Putamen (tissue), 1 donor: Measurements from ENCODE around the gene SMOC2.

Experiments
- DNase-seq: peaks from one replicate; pipeline ENCODE4 v3.0.0-alpha.2; 2016; ENCODE audit warnings: low spot score

SMOC2 gene

GRCh38 chr6:168480481-168480880 lies 39.5 kb downstream of the SMOC2 start:
- DNase-seq = no peak

DNA sequence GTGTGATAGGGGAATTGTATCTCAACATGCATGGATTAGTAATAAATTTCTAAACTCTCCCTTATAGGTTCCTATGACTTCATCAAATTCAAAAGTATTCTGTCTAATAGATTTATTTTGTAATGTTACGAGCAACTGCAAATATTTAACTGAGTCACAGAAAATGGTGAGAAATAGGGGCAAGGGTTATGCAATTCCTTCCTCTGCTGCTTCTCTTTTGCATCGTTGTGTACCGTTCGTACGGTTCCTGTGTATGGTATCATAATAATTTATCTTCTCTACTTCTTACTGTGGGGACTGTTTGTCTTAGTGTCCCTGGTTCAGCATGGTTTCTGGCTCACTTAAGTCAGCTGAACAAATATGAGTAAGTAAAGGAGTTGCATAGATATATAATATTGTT lies 44.8 kb downstream of the SMOC2 start:
- no peak for DNase-seq

- DNase-seq = no peak
Measured at GRCh38 chr6:168490757-168491156, 49.8 kb downstream of the SMOC2 start.

- DNase-seq = no peak
Measured at GRCh38 chr6:168493976-168494375, 53.0 kb downstream of the SMOC2 start.

DNA sequence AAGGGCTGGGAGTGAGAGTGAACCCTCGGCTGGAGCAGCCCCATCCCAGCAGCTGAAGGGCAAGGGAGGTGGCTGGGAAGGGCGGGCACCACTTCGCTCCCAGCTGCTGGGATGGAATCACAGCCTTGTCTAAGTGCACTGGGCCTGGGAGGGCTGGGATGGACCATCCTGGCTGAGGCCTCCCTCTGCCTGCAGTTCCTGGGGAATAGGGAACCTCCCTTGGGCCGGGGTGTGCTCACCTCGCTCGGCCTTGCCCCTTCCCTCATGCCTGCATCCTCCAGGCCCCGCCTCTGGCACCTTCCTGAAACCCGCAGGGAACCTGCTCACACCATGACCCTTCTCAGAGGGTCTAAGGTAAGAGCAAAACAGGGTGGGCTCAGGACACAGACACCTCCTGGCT lies 53.7 kb downstream of the SMOC2 start:
- no peak for DNase-seq

DNA sequence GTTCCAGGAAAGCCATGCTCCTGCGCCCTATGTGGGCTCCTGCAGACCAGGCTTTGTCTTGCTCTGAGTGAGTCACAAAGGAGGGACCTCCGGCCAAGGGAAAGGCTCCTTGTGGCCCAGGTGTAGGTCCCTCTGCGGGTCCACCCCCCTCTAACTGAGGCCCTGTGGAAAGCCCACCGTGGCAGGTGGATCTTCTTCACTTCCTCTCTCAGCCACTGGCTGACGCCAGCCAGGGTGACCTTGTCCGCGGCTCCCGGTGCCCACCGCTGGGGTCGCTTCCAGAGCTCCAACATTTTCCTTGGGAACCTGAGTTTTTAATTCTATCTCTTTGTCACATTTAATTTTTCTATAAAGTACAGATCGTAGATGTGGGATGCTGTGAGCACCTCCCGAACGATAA lies 54.1 kb downstream of the SMOC2 start:
- DNase-seq = no peak

DNA sequence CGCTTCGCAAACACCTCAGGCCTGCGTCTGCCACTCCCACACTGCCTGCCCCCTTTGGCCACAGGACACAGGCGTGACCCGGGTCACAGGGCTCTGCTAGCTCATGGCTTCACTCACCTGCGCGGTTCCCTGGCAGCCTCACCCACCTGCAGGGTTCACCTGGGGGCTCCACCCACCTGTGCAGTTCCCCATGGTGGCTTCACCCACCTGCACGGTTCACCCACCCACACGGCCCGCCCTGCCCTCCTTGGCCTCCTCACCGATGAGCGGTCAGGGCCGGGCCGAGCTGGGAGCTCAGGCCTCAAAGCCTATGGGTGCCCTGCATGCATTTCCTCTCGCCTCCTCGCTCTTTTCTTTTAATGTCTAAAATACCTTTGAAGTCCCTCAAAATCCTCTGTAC lies 54.7 kb downstream of the SMOC2 start:
- no peak for DNase-seq

- no peak for DNase-seq
Measured at GRCh38 chr6:168496139-168496996, 55.4 kb downstream of the SMOC2 start.

- DNase-seq = no peak
Measured at GRCh38 chr6:168496997-168497331, 56.0 kb downstream of the SMOC2 start.

GRCh38 chr6:168497381-168497780 lies 56.4 kb downstream of the SMOC2 start:
- DNase-seq = no peak

DNA sequence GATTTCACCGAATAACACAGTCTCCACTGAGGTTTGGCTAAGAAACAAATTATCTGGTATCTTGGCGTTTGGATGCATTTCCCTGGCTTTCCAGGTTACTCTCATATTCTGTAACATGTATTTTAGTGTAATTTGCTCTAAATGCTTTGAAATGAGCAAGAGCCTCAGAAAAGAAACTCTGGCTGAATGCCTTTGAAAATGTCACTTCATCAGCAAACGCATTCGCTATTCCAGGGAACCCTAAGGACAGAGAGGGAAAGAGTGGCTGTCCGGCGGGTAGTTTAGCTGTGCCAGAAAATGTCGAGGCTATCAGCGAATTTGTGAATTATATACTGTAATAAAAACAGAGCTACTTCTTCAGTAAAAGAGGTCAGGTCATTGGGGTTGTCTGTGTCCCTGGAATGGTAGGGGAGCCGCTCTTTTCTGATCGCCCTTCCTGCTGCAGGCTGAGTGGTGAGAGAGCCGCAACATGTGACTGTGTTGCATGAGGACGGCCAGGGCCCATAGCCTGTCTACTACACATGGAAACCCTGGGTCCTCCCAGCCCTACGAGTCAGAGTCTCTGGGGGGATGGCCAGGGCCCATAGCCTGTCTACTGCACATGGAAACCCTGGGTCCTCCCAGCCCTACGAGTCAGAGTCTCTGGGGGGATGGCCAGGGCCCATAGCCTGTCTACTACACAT lies 57.3 kb downstream of the SMOC2 start:
- no peak for DNase-seq

DNA sequence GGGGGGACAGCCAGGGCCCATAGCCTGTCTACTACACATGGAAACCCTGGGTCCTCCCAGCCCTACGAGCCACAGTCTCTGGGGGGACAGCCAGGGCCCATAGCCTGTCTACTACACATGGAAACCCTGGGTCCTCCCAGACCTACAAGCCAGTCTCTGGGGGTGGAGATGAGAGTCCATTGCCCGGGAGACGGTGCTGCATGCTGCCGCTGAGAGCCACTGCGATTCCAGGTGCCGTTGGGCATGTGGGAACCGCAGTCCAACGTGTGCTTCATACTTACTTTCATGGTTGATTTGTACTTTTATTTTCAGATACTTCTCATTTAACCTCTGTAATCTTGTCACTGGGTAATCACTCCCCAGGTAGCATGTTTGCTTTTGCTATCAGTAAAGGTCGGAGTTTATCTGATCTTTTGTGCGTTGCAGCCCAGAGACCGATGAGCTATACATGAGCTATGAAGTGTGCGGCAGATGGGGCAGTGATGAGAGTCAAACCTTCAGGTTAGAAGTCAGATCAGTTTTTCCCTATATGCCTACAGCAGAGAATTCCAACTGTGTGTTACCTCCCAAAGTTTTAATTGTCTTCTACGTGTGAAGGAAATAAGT lies 58.2 kb downstream of the SMOC2 start:
- DNase-seq = no peak

GRCh38 chr6:168500519-168500918 lies 59.5 kb downstream of the SMOC2 start:
- DNase-seq = no peak

- no peak for DNase-seq
Measured at GRCh38 chr6:168501561-168501960, 60.6 kb downstream of the SMOC2 start.

- DNase-seq = no peak
Measured at GRCh38 chr6:168504366-168504765, 63.4 kb downstream of the SMOC2 start.

DNA sequence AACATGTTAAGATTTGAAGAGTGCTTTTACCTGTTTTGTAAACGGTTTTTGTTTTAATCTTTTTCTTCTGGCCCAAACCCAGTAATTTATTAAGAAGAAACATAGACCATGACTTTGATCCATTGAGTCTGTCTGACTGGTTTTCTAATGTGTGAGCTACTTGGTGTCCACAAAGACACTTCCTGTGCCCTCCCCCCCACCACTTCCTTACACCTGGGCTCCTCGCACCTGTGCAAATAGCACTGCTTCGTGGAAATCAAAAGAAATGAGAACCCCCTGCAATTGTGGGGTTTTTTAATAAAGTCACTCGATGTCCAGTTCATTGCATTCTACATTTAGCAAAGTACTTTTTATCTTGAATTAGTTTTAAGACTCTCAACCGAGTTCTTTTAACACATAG lies 65.5 kb downstream of the SMOC2 start:
- no peak for DNase-seq

GRCh38 chr6:168507297-168507696 lies 66.3 kb downstream of the SMOC2 start:
- DNase-seq = no peak

DNA sequence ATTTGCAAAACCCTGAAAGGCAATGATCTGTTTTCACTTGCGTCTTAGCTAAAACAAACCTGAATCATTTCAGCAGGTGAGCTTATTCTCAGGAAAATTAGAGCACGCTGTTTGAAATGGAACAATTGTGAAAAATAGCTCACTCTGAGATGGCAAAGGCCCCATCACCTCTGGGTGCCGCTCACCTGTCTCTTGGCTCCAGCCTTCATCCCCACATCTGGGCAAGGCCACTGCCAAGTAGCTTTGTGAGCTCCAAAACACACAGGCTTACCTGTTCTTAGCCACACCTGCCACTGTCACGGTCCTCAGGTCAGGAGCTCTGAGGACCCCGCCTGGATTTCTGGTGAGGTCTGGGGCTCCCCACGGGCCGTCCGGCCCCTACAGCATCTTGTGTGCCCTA lies 66.7 kb downstream of the SMOC2 start:
- DNase-seq = no peak

DNA sequence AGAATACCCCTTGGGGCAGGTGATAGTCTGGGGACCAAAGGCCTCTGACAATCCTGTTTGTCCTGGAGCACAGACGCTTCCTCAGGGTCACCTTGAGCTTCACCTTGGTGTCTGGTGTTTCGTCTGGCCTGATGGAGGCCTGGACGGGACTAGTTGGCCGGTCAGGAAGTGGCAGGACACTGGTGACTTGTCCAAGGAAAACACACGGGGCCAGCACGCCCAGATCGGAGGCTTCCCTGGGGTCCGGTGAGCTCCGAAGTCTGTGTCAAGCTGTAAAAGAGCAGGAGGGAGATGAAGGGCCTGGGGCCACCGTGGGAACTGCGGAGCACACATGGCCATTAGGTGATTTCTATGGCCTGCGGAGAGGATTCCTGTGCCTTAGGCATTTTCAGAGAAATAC lies 67.9 kb downstream of the SMOC2 start:
- no peak for DNase-seq

- DNase-seq = no peak
Measured at GRCh38 chr6:168513766-168514165, 72.8 kb downstream of the SMOC2 start.

DNA sequence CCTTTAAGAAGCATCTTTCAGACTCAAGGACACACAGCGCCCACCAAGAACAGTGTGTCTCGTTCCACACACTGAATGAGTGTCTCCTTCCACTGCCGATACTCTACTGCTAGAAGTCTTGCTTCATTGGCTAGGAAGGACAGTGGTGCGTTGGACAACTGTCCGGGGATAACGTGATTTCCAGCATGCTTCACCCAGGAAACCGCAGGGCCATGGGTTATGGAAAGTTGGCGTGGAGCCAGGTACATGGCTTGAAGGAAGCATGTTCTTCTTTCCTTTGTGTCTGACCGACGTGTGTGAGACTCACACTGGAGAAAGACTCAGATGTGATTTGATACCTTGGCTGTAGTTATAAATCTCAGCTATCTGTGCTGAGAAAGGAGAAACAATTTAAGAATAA lies 73.2 kb downstream of the SMOC2 start:
- no peak for DNase-seq

GRCh38 chr6:168515376-168515775 lies 74.4 kb downstream of the SMOC2 start:
- DNase-seq = no peak
